HCT116 (cell line): ENCODE data around the gene CBLC. TPM values are rescaled to one million over a fixed set of nuclear protein-coding genes. Genes with fewer than 3 reads are reported as not detected.

Experiments
- ATAC-seq: fragments of 200-7000 bp; cut with Tn5 transposase; 2 replicates; pipeline ENCODE4 v1.9.1; 2020; ENCODE audit warnings: mild to moderate bottlenecking, moderate library complexity
- BruUV-seq: library from RNA; stranded (reverse); fragments of 400-500 nt; replicated peaks from 2 replicates; lab custom pipeline; 2021; lab: Mats Ljungman, UMichigan
- CTCF ChIA-PET: fragments of 300-600 bp; sonication (Branson Sonifier 250); formaldehyde crosslinking; loops from one replicate; lab custom pipeline; 2021; ENCODE audit warnings: antibody characterized with exemption; lab: Charles Lee
- POLR2A ChIA-PET: fragments of 300-600, 350-600 bp; sonication (Branson Sonifier 250); formaldehyde crosslinking; loops from one replicate; lab custom pipeline; 2021; ENCODE audit warnings: antibody characterized with exemption; lab: Charles Lee
- RAD21 ChIA-PET, 2 experiments: fragments of 300-600 bp; sonication (Branson Sonifier 250); formaldehyde crosslinking; loops; one replicate each; lab custom pipeline; 2023; ENCODE audit warnings: low total read pairs in 2 of 2; ENCODE audit not compliant: uncharacterized antibody in 2 of 2, unreplicated experiment in 2 of 2, low non-redundant PET in 1 of 2; lab: Charles Lee
- DNase-seq: peaks from one replicate; pipeline ENCODE4 v3.0.0-alpha.2; 2010; ENCODE audit warnings: low read depth, low spot score
- H2AFZ ChIP-seq: fragments of 200-600 bp; shearing (Covaris generic), sonication (generic); 2 replicates; pipeline ENCODE4 v1.6.1; 2017; ENCODE audit warnings: low read depth, mixed run types, mixed read lengths, antibody characterized with exemption, low read length; ENCODE audit not compliant: poor library complexity, severe bottlenecking
- H3K27ac ChIP-seq: 2 replicates; pipeline ENCODE4 v1.5.1; 2012; ENCODE audit warnings: low read depth, low read length
- H3K27me3 ChIP-seq: fragments of 200-600 bp; sonication (generic); 2 replicates; pipeline ENCODE4 v1.6.1; 2016; ENCODE audit warnings: mixed run types, low read length, mixed read lengths; ENCODE audit not compliant: insufficient read depth
- H3K36me3 ChIP-seq, 2 experiments: fragments of 200-500 bp in 1 of 2; fragments of 200-600 bp in 1 of 2; sonication (Bioruptor generic) in 1 of 2; sonication (generic) in 1 of 2; 2 replicates each; pipeline versions ENCODE4 v1.5.1 to v1.6.1; 2014 to 2016; ENCODE audit warnings: low read length in 2 of 2, inconsistent platforms in 1 of 2, mixed read lengths in 1 of 2, mixed run types in 1 of 2; ENCODE audit not compliant: insufficient read depth in 2 of 2, control insufficient read depth in 1 of 2
- H3K4me1 ChIP-seq, 2 experiments: fragments of 200-600 bp in 1 of 2; sonication (generic) in 1 of 2; 2 replicates each; pipeline versions ENCODE4 v1.5.1 to v1.6.1; 2012 to 2017; ENCODE audit warnings: low read length in 2 of 2, inconsistent platforms in 1 of 2, mild to moderate bottlenecking in 1 of 2, mixed read lengths in 1 of 2, mixed run types in 1 of 2, moderate library complexity in 1 of 2; ENCODE audit not compliant: insufficient read depth in 2 of 2, control insufficient read depth in 1 of 2
- H3K4me2 ChIP-seq: fragments of 200-600 bp; sonication (generic); 2 replicates; pipeline ENCODE4 v1.6.1; 2017; ENCODE audit warnings: mixed run types, low read length, mixed read lengths
- H3K4me3 ChIP-seq, 2 experiments: fragments of 200-600 bp in 1 of 2; sonication (generic) in 1 of 2; replicated peaks in 1 of 2; 2 replicates each; pipeline ENCODE4 v1.5.1; 2011 to 2016; ENCODE audit warnings: low read length in 2 of 2, control low read depth in 1 of 2, low read depth in 1 of 2, mild to moderate bottlenecking in 1 of 2, mixed read lengths in 1 of 2, mixed run types in 1 of 2
- H3K79me2 ChIP-seq: fragments of 200-600 bp; sonication (generic); 2 replicates; pipeline ENCODE4 v1.6.1; 2017; ENCODE audit warnings: mild to moderate bottlenecking, mixed run types, low read length, moderate library complexity, mixed read lengths; ENCODE audit not compliant: insufficient read depth
- H3K9ac ChIP-seq: fragments of 200-600 bp; sonication (generic); 2 replicates; pipeline ENCODE4 v1.6.1; 2016; ENCODE audit warnings: low read length, mixed read lengths
- H3K9me2 ChIP-seq: fragments of 200-600 bp; sonication (generic), shearing (Covaris generic); 2 replicates; pipeline ENCODE4 v1.6.1; 2017; ENCODE audit warnings: mixed run types, mild to moderate bottlenecking, moderate library complexity; ENCODE audit not compliant: insufficient read depth
- H3K9me3 ChIP-seq, 2 experiments: fragments of 200-500 bp in 1 of 2; fragments of 200-600 bp in 1 of 2; sonication (Bioruptor generic) in 1 of 2; sonication (generic) in 1 of 2; 2 replicates each; pipeline ENCODE4 v1.6.1; 2014 to 2017; ENCODE audit warnings: low read length in 2 of 2, mixed read lengths in 2 of 2, inconsistent platforms in 1 of 2, low read depth in 1 of 2, mild to moderate bottlenecking in 1 of 2, mixed run types in 1 of 2, moderate library complexity in 1 of 2; ENCODE audit not compliant: control insufficient read depth in 1 of 2, insufficient read depth in 1 of 2
- H4K20me1 ChIP-seq: fragments of 200-600 bp; sonication (generic), shearing (Covaris generic); 2 replicates; pipeline ENCODE4 v1.6.1; 2017; ENCODE audit warnings: mixed run types, mild to moderate bottlenecking, moderate library complexity; ENCODE audit not compliant: insufficient read depth
- ELF1 ChIP-seq: IDR thresholded peaks from 2 replicates; pipeline ENCODE4 v1.6.1; 2012; ENCODE audit warnings: low read depth, borderline replicate concordance
- FOSL1 ChIP-seq: IDR thresholded peaks from 2 replicates; pipeline ENCODE4 v1.6.1; 2012; ENCODE audit warnings: low read depth
- JUND ChIP-seq: IDR thresholded peaks from 2 replicates; pipeline ENCODE4 v1.6.1; 2012
- RAD21 ChIP-seq: IDR thresholded peaks from 2 replicates; pipeline ENCODE4 v1.6.1; 2012; ENCODE audit warnings: low read depth, mild to moderate bottlenecking
- REST ChIP-seq: IDR thresholded peaks from 2 replicates; pipeline ENCODE4 v1.6.1; 2012; ENCODE audit warnings: low read depth
- TCF7L2 ChIP-seq: IDR thresholded peaks from 2 replicates; pipeline ENCODE4 v1.7.0; 2011; ENCODE audit warnings: borderline replicate concordance, inconsistent platforms; ENCODE audit not compliant: insufficient read depth, insufficient read length; ENCODE audit errors: extremely low read depth
- YY1 ChIP-seq: IDR thresholded peaks from 2 replicates; pipeline ENCODE4 v1.6.1; 2011; ENCODE audit warnings: low read length, low read depth, moderate library complexity, mild to moderate bottlenecking; ENCODE audit not compliant: insufficient replicate concordance; ENCODE audit errors: extremely low read depth
- intact Hi-C: fragments of 100-400 bp; cut with micrococcal nuclease; formaldehyde crosslinking; loops from 2 replicates; pipeline ENCODE4 v1.10.0; 2022
- total RNA-seq: library from RNA; stranded (reverse); gene quantifications from one replicate; pipeline ENCODE4 v1.2.1, GENCODE V29; 2021; ENCODE audit not compliant: unreplicated experiment

Gene CBLC
- total RNA-seq, 1 experiment from 2014 or later: 54.3 TPM

GRCh38 chr19:44742330-44743061, 35.2 kb upstream of the CBLC start:
- TF ChIP-seq YY1 (no peak), ELF1 (no peak), REST (no peak), JUND (no peak), TCF7L2 (no peak), FOSL1 (peak; percentile 26; the same call in 1 of the 2 replicates), RAD21 (no peak)
- Histone ChIP-seq H3K36me3 (no peaks in the 10 kb centered on the region), H3K27ac (peak overlapping the region; percentile 95), H2AFZ (no peak overlapping the region), H4K20me1 (no peaks in the 10 kb centered on the region), H3K4me3 (peak overlapping the region; percentile 26 to 44), H3K9me3 (no peaks in the 10 kb centered on the region), H3K79me2 (no peaks in the 10 kb centered on the region), H3K9me2 (no peaks in the 10 kb centered on the region), H3K27me3 (no peaks in the 10 kb centered on the region), H3K9ac (peak overlapping the region; percentile 77), H3K4me1 (peaks cover 84 to 96% of the 10 kb centered on the region in 2 experiments), H3K4me2 (peak overlapping the region; percentile 76)
- CTCF ChIA-PET: interaction anchor here (0.8 to 3.5 kb wide), 4 partner anchors 19 to 160 kb away, joined by 3 to 25 read pairs (median 6); no protein-coding TSS in a partner anchor
- RAD21 ChIA-PET: interaction anchor here (0.6 to 1.5 kb wide), 7 partner anchors 11 to 125 kb away, joined by 3 to 10 read pairs (median 4); no protein-coding TSS in a partner anchor
- intact Hi-C loops: loop anchor here (5.0 kb wide), 1 partner anchor 35 kb away; the partner anchor contains the start of gene CBLC
- BruUV-seq: TSS peak; percentile 90
- ATAC-seq (peak; percentile 37), DNase-seq (peak; percentile 32)
- POLR2A ChIA-PET: interaction anchor here (0.7 to 5.8 kb wide), 10 partner anchors 9 to 53 kb away, joined by 3 to 36 read pairs (median 4); no protein-coding TSS in a partner anchor
